PC-3 (cell line): ENCODE measurements around the gene DSCAM. TPM values are rescaled to one million over a fixed set of nuclear protein-coding genes. Genes with fewer than 3 reads are reported as not detected.

Source experiments
- ATAC-seq: fragments of 200-7000 bp; cut with Tn5 transposase; 2 replicates; pipeline ENCODE4 v1.9.1; 2020; ENCODE audit warnings: mild to moderate bottlenecking, moderate library complexity
- BruUV-seq: library from RNA; stranded (reverse); fragments of 400-500 nt; replicated peaks from 2 replicates; lab custom pipeline; 2021; lab: Mats Ljungman, UMichigan
- CTCF ChIA-PET: fragments of 300-600 bp; sonication (Branson Sonifier 250); formaldehyde crosslinking; loops from one replicate; lab custom pipeline; 2022; ENCODE audit warnings: antibody characterized with exemption; lab: Charles Lee
- POLR2A ChIA-PET: fragments of 300-600 bp; sonication (Branson Sonifier 250); formaldehyde crosslinking; loops from one replicate; lab custom pipeline; 2022; ENCODE audit warnings: antibody characterized with exemption; ENCODE audit not compliant: unreplicated experiment; lab: Charles Lee
- DNase-seq: peaks from one replicate; pipeline ENCODE4 v3.0.0-alpha.2; 2015
- H2AFZ ChIP-seq: fragments of 300-600 bp; sonication (generic); 2 replicates; pipeline ENCODE4 v1.6.0; 2016; ENCODE audit warnings: antibody characterized with exemption, low read length
- H3F3A ChIP-seq: fragments of 300-600 bp; sonication (generic); one replicate; pipeline ENCODE4 v1.6.0; 2017; ENCODE audit warnings: antibody characterized with exemption, low read length, control low read depth, mild to moderate bottlenecking; ENCODE audit not compliant: unreplicated experiment
- H3K27ac ChIP-seq: fragments of 300-600 bp; sonication (generic); 2 replicates; pipeline ENCODE4 v1.5.1; 2016; ENCODE audit warnings: mild to moderate bottlenecking, low read length
- H3K27me3 ChIP-seq: fragments of 300-600 bp; sonication (generic); 2 replicates; pipeline ENCODE4 v1.6.1; 2016; ENCODE audit warnings: low read length, mixed read lengths
- H3K36me3 ChIP-seq: fragments of 300-600 bp; sonication (generic); 2 replicates; pipeline ENCODE4 v1.6.1; 2016; ENCODE audit warnings: low read depth, mixed run types, low read length, mixed read lengths
- H3K4me1 ChIP-seq: fragments of 300-600 bp; sonication (generic); 2 replicates; pipeline ENCODE4 v1.5.1; 2016; ENCODE audit warnings: low read length; ENCODE audit not compliant: insufficient read depth
- H3K4me2 ChIP-seq: fragments of 300-600 bp; sonication (generic); 2 replicates; pipeline ENCODE4 v1.6.0; 2016; ENCODE audit warnings: low read length
- H3K4me3 ChIP-seq: fragments of 300-600 bp; sonication (generic); 2 replicates; pipeline ENCODE4 v1.5.1; 2016; ENCODE audit warnings: mild to moderate bottlenecking, low read length, mixed read lengths
- H3K79me2 ChIP-seq: fragments of 300-600 bp; sonication (generic); 2 replicates; pipeline ENCODE4 v1.6.1; 2017; ENCODE audit warnings: low read length, mixed read lengths
- H3K9ac ChIP-seq: fragments of 300-600 bp; sonication (generic); 2 replicates; pipeline ENCODE4 v1.6.0; 2016; ENCODE audit warnings: mild to moderate bottlenecking, low read length
- H3K9me2 ChIP-seq: fragments of 300-600 bp; sonication (generic); replicated peaks from 2 replicates; pipeline ENCODE4 v1.6.1; 2016; ENCODE audit warnings: mixed run types, low read length, mixed read lengths
- H3K9me3 ChIP-seq: fragments of 300-600 bp; sonication (generic); 2 replicates; pipeline ENCODE4 v1.6.1; 2016; ENCODE audit warnings: low read length, mixed read lengths
- H4K20me1 ChIP-seq: fragments of 300-600 bp; sonication (generic); 2 replicates; pipeline ENCODE4 v1.6.1; 2016; ENCODE audit warnings: low read length, mixed read lengths
- CTCF ChIP-seq: fragments of 300-600 bp; sonication (generic); conservative IDR thresholded peaks from 2 replicates; pipeline ENCODE4 v1.5.1; 2017; ENCODE audit warnings: antibody characterized with exemption, low read depth, mild to moderate bottlenecking, low read length
- EZH2 ChIP-seq: fragments of 300-600 bp; sonication (generic); IDR thresholded peaks from one replicate; pipeline ENCODE4 v1.6.1; 2017; ENCODE audit warnings: antibody characterized with exemption, mild to moderate bottlenecking, low read length; ENCODE audit not compliant: unreplicated experiment
- EZH2phosphoT487 ChIP-seq: fragments of 300-600 bp; sonication (generic); IDR thresholded peaks from 2 replicates; pipeline ENCODE4 v1.6.1; 2018; ENCODE audit warnings: mild to moderate bottlenecking, antibody characterized with exemption, low read length, borderline replicate concordance
- intact Hi-C: fragments of 100-400 bp; cut with micrococcal nuclease; formaldehyde crosslinking; loops from 2 replicates; pipeline ENCODE4 v1.9.0; 2023
- total RNA-seq: library from RNA; depleted of rRNA; stranded (reverse); fragments of >200 nt; gene quantifications from 2 replicates; pipeline ENCODE4 v1.2.3, GENCODE V29; 2014

DSCAM gene
- total RNA-seq, 1 experiment from 2014 or later: not detected

- Histone ChIP-seq H4K20me1 (no peaks in the 10 kb centered on the region), H3F3A (no peaks in the 10 kb centered on the region), H3K9ac (no peak overlapping the region), H3K27me3 (no peaks in the 10 kb centered on the region), H3K36me3 (no peaks in the 10 kb centered on the region), H3K9me2 (no peaks in the 10 kb centered on the region), H3K27ac (no peak overlapping the region), H3K9me3 (peaks cover 40% of the 10 kb centered on the region), H3K4me2 (no peak overlapping the region), H2AFZ (no peak overlapping the region), H3K79me2 (no peaks in the 10 kb centered on the region), H3K4me3 (no peak overlapping the region), H3K4me1 (no peaks in the 10 kb centered on the region)
- BruUV-seq: no TSS peak
- DNase-seq (no peak), ATAC-seq (no peak)
- intact Hi-C loops: no loop called here
- ChIA-PET CTCF (no interaction called here), POLR2A (no interaction called here)
- no peak for TF ChIP-seq EZH2
- TF ChIP-seq EZH2phosphoT487: no peak
- TF ChIP-seq CTCF: no peak
These were observed 555.4 kb downstream of the DSCAM start for GRCh38 chr21:40291560-40291959.

GRCh38 chr21:40284409-40284808 is 562.5 kb downstream of the DSCAM start:
- H3K4me1 ChIP-seq: no peaks in the 10 kb centered on the region
- H4K20me1 ChIP-seq: no peaks in the 10 kb centered on the region
- intact Hi-C loops: no loop called here
- ATAC-seq (no peak), DNase-seq (no peak)
- no peaks in the 10 kb centered on the region for H3K9me2 ChIP-seq
- H2AFZ ChIP-seq: no peak overlapping the region
- H3K27me3 ChIP-seq: no peaks in the 10 kb centered on the region
- H3K4me3 ChIP-seq: no peak overlapping the region
- no peaks in the 10 kb centered on the region for H3K79me2 ChIP-seq
- ChIA-PET POLR2A (no interaction called here), CTCF (no interaction called here)
- no peak overlapping the region for H3K4me2 ChIP-seq
- no TSS peak for BruUV-seq
- no peaks in the 10 kb centered on the region for H3F3A ChIP-seq
- no peak for TF ChIP-seq EZH2
- no peak for TF ChIP-seq CTCF
- TF ChIP-seq EZH2phosphoT487: no peak
- H3K27ac ChIP-seq: no peak overlapping the region
- H3K9ac ChIP-seq: no peak overlapping the region
- peaks cover 53% of the 10 kb centered on the region; the same call in 1 of the 2 replicates for H3K9me3 ChIP-seq
- H3K36me3 ChIP-seq: no peaks in the 10 kb centered on the region

- H3K4me2 ChIP-seq: no peak overlapping the region
- no peaks in the 10 kb centered on the region for H3K36me3 ChIP-seq
- no peaks in the 10 kb centered on the region for H3K79me2 ChIP-seq
- no peak overlapping the region for H3K27ac ChIP-seq
- H3K4me3 ChIP-seq: no peak overlapping the region
- no peaks in the 10 kb centered on the region for H3F3A ChIP-seq
- ATAC-seq: no peak
- H4K20me1 ChIP-seq: no peaks in the 10 kb centered on the region
- TF ChIP-seq CTCF (no peak), EZH2phosphoT487 (no peak), EZH2 (no peak)
- H3K9me2 ChIP-seq: no peaks in the 10 kb centered on the region
- ChIA-PET POLR2A (no interaction called here), CTCF (no interaction called here)
- H3K27me3 ChIP-seq: no peaks in the 10 kb centered on the region
- H3K9me3 ChIP-seq: peaks cover 51% of the 10 kb centered on the region; the same call in 1 of the 2 replicates
- no TSS peak for BruUV-seq
- intact Hi-C loops: no loop called here
- H2AFZ ChIP-seq: no peak overlapping the region
- H3K4me1 ChIP-seq: no peaks in the 10 kb centered on the region
- H3K9ac ChIP-seq: no peak overlapping the region
- no peak for DNase-seq
These were observed 563.8 kb downstream of the DSCAM start for GRCh38 chr21:40282912-40283886.
